HG03442 (cell line): Measurements from ENCODE around the gene TRIM8.

Experiments
- ATAC-seq: cut with Tn5 transposase; IDR thresholded peaks from one replicate; pipeline ENCODE4 v1.9.1; 2021; ENCODE audit warnings: mild to moderate bottlenecking, moderate library complexity; ENCODE audit not compliant: unreplicated experiment

The TRIM8 gene, protein sequence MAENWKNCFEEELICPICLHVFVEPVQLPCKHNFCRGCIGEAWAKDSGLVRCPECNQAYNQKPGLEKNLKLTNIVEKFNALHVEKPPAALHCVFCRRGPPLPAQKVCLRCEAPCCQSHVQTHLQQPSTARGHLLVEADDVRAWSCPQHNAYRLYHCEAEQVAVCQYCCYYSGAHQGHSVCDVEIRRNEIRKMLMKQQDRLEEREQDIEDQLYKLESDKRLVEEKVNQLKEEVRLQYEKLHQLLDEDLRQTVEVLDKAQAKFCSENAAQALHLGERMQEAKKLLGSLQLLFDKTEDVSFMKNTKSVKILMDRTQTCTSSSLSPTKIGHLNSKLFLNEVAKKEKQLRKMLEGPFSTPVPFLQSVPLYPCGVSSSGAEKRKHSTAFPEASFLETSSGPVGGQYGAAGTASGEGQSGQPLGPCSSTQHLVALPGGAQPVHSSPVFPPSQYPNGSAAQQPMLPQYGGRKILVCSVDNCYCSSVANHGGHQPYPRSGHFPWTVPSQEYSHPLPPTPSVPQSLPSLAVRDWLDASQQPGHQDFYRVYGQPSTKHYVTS

GRCh38 chr10:102644066-102644645 is at the start of gene TRIM8:
Gene TRIM8 (plus strand): TSS chr10:102644479. CDS start chr10:102644618, 139 bp downstream.
- no peak for ATAC-seq

DNA sequence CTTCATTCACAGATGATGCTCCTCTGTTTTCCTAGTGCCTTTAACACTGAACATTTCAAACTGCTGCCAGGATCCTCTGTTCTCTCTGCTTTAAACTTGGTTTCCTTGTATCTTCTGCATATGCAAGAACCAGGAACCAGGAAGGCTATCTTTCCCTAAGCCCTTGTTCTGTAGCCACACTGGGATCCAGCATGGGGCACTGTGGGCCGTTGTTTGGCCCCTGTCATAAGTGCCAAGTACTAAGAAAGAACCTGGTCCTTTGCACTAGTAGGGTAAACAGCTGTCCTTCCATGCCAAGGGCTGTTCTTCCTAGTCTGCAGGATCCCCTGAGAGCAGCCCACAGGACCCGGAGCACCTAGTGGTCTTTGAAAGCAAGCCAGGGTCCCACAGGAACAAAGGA is 49.0 kb upstream of the TRIM8 start:
- no peak for ATAC-seq

DNA sequence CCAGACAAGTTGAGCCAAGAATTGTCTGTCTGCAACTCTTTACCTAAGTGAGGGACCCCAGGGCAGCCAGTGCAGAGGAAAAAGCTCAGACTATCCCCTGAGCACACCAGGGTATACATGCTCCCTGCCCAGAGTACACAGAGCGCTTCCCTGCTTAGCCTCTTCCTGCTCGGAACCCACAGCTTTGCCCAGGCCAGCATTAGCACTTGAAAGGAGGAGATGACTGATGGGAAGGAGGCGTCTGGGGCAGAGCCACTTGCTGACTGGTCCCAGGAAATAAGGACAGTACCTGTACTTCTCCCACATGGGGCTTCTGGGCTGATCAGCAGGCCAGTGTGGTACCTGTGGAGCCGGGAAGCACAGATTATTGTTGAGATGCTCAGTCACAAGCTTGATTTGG is 48.4 kb upstream of the TRIM8 start:
- no peak for ATAC-seq

DNA sequence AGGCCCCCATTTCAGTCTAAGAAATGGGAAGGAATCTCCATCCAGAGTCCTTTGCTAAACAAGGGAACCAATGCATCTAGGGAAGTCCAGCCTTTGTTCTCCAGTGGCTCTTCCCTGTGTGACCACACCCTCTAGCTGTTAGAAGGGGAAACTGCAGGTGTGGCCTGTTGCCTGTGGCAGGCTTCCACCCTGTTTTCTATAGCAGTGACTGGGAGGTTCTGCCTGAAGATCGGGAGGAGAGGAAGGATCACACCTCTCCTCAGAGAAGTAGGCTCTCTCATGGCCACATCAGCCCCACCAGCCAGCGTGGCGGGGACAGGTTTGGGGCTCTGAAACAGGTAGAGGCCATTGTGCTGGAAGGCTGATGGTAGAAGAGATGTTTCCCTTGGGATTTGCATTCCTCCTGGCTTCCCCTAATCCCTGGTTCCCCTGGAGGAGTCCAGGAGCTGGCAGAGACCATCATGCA is 47.7 kb upstream of the TRIM8 start:
- no peak for ATAC-seq

DNA sequence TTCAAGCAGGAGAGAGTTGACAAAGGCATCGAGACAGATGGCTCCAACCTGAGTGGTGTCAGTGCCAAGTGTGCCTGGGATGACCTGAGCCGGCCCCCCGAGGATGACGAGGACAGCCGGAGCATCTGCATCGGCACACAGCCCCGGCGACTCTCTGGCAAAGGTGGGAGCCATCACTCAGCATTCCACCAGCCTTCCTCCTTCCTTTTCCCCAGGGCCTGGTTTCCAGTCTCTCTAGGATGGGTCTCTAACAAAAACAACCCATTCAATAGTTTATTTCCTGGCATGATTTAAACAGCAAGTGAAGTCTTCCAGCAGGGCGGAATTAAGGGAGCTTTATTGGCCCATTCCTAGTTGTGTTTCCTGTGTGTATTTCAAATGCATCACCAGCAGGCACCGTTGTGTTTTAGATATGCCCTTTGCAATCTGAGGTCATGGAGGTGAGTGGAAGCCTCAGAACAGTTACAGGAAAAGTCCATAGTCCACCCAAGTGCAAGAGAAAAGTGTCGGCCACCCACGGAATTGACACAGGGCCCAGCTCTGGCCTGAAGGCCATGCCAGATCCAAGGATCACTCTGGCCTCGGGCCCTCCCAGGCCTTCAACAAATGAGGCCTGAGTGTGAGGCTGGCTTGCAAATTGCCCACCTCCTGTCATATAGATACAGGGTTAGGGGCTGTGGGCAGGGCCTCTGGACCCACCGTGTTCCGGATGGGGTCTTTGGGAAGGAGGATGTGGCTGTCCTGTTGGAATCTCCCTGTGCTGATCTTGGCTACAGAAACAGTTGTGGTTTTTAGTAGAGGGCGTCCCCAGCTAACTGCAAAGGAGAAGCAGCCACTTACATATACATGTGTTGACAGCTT is 46.9 kb upstream of the TRIM8 start:
- no peak for ATAC-seq

- ATAC-seq: no peak
These were observed 46.0 kb upstream of the TRIM8 start for GRCh38 chr10:102598243-102598642.

DNA sequence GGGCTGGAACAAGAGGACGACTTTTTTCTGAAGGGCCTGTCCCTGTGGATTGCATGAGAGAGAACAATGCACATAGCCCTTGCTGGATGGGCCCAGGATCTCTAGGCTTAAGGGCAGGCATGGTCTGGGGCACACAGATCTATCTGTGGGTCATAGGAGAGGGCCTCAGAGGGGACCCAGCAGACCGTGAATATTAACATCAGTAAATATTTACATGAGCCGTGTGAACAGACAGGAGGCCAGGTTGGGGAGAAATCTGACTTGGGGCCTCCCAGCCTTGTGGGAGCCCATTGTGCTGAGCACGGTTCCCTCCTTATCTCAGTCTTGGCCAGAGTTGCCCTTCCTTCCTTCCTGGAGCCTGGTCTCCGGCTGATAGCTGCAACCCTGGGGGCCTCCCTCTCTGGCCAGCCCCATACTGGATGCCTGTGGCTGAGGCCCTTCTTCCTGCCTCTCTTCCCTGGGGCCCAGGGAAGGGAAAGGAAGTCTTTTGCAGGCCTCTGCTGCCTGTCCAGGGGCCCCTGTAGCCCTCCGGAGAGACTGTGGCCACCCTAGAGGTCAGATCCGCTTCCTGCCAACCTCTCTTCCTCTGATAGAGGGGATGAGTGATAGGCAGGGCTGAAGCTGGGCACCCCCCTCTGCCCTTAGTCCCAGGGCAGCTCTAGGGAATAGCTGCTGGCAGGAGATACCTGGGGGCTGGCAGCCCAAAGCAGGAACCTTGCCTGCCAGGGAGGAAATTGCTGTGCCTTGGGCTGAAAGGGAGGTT is 44.5 kb upstream of the TRIM8 start:
- ATAC-seq: no peak

- no peak for ATAC-seq
These were observed 43.5 kb upstream of the TRIM8 start for GRCh38 chr10:102600816-102601215.

DNA sequence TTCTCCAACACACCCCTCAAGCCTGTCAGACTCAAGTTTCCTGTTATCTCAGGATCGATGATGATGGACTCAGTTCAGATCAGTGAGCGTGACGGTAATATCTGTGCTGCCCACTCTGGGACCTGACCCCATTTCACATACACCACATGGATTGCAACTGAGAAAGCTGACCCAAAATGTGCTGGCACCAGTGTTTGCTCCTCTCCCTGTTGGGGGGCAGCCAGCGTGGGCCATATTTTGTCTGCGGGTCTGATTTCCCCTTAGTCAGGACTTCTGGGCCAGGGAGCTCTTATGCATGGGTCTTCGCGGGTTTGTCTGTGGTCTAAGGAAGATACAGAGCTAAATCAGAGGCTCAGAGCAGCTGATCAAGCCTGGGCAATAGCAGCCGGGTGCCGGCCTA is 42.6 kb upstream of the TRIM8 start:
- ATAC-seq: no peak

- no peak for ATAC-seq
These were observed 41.8 kb upstream of the TRIM8 start for GRCh38 chr10:102602272-102603045.

DNA sequence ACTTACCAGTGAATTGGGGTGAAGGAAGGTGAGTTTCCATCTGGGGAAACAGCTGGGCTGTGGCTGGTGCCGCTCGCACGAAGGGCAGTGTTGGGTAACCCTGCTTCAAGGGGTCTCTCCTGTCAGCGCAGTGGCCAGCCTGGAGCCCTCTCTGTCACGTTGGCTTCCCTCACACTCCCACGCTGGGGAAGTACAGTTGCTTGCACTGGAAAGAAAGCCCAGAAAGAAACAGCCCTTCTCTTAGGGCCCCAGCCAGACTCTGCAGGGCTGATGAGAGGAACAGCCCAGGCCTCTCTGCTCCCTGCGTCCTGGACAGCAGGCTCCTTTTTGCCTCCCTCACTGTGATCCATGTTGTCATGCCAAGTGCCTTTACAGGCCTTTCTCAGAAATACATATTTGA is 40.3 kb upstream of the TRIM8 start:
- no peak for ATAC-seq

DNA sequence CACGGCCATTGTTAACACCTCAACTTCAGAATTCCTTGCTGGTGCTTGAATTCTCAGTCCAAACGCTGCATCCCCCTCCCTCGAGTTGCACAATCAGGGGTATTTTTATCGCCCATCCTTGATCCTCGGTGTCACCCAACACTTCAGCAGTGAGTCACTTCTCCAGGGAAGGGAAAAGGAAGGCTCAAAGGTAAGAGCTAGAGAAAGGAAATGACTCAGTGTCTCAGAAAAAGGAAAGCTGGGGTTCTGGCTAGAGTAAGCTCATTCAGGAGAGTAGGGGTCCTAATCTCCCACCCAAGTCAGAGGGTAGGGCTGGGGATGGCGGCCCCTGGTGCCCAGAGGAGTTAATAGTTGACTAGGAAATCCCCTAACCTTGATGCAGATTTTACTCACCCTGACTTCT is 39.8 kb upstream of the TRIM8 start:
- ATAC-seq: no peak

- no peak for ATAC-seq
These were observed 38.6 kb upstream of the TRIM8 start for GRCh38 chr10:102605712-102606111.

- ATAC-seq: no peak
These were observed 35.8 kb upstream of the TRIM8 start for GRCh38 chr10:102608487-102608886.

- no peak for ATAC-seq
These were observed 33.8 kb upstream of the TRIM8 start for GRCh38 chr10:102610441-102610887.

DNA sequence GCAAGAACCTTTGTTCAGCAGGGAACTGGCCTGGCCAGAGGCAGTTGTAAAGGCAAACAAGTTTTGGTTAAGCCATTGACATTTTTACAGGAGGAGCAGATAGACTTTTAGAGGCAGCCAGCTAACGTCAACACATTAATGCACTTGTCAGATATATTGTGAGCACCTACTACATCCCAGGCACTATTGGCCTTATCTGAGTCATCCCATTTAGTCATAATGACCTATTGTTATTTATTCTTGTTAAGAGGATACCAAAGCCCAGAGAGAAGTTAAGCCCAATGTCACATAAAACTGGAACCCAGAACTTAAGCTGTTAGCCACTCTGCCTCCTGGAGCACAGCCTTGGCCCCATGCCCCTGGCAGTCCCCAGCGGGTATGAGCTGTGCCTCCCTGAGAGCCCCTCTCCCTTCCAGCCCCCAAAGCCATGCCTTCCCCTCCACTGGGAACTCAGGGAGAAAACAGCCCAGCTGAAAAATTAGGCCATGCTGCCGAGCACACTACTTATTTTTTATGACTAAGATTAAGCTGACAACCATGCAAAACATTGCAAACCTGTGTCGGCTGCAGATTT is 32.7 kb upstream of the TRIM8 start:
- no peak for ATAC-seq

DNA sequence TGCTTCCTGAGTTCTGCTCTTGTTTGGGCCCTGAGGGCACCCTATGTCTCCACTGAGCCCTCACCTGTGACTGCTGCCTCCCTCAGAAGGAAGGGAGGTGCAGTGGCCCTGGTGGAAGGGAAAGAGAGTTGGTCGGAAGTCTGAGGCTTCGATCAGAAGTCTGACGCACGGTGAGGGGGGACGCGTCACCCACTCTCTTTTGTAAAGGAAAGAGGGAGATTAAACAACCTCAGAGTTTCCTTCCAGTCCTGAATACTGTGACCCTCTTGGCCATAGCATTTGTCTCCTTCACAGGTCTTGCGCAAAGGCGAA is 31.4 kb upstream of the TRIM8 start:
- ATAC-seq: no peak

GRCh38 chr10:102613286-102613685 is 31.0 kb upstream of the TRIM8 start:
- no peak for ATAC-seq

DNA sequence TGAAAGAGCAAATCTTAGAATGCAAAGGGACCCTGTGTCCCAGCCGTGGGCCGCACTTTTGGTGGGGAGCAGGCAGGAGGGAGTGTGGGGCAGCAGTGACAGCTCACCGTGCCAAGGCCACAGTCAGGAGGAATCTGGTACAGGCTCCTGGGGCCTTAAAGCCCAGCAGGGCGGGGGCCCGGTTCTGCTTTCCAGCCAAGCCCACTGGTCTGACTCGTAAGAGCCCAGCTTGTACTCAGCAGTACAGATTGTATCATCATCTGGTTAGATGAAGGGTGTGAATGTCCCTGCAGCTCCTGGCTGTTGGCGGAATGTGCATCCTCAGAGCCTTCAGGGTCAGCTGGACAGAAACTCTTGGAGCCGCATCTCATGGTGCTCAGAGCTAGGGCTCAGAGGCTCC is 30.5 kb upstream of the TRIM8 start:
- ATAC-seq: no peak

GRCh38 chr10:102614888-102615287 is 29.4 kb upstream of the TRIM8 start:
- ATAC-seq: no peak
